Calu3 (cell line): ENCODE measurements around the gene POPDC2. TPM values are rescaled to one million over a fixed set of nuclear protein-coding genes. Genes with fewer than 3 reads are reported as not detected.

ENCODE experiments used
- BruUV-seq: library from RNA; stranded (reverse); fragments of 400-500 nt; replicated peaks from 2 replicates; lab custom pipeline; 2021; lab: Mats Ljungman, UMichigan
- CTCF ChIA-PET: fragments of 300-600 bp; sonication (Branson Sonifier 250); formaldehyde crosslinking; loops from one replicate; lab custom pipeline; 2022; ENCODE audit warnings: antibody characterized with exemption; lab: Charles Lee
- DNase-seq: peaks from one replicate; pipeline ENCODE4 v3.0.0; 2022
- H3K27ac Mint-ChIP-seq: one replicate; pipeline ENCODE4 v1.8.0; 2022; ENCODE audit warnings: mixed read lengths; ENCODE audit not compliant: unreplicated experiment
- H3K27me3 Mint-ChIP-seq: one replicate; pipeline ENCODE4 v1.8.0; 2022; ENCODE audit warnings: mixed read lengths; ENCODE audit not compliant: unreplicated experiment
- H3K36me3 Mint-ChIP-seq: one replicate; pipeline ENCODE4 v1.8.0; 2022; ENCODE audit warnings: mild to moderate bottlenecking, moderate library complexity, mixed read lengths; ENCODE audit not compliant: insufficient read depth, unreplicated experiment
- H3K4me1 Mint-ChIP-seq: one replicate; pipeline ENCODE4 v1.8.0; 2022; ENCODE audit warnings: mild to moderate bottlenecking, low read depth, mixed read lengths; ENCODE audit not compliant: unreplicated experiment
- H3K4me3 Mint-ChIP-seq: one replicate; pipeline ENCODE4 v1.8.0; 2022; ENCODE audit warnings: mild to moderate bottlenecking, low read depth, moderate library complexity, mixed read lengths; ENCODE audit not compliant: unreplicated experiment
- H3K9me3 Mint-ChIP-seq: one replicate; pipeline ENCODE4 v1.8.0; 2022; ENCODE audit warnings: low read depth, mixed read lengths; ENCODE audit not compliant: unreplicated experiment
- CTCF ChIP-seq: fragments of 200-600 bp; IDR thresholded peaks from one replicate; pipeline ENCODE4 v1.8.0; 2022; ENCODE audit warnings: antibody characterized with exemption; ENCODE audit not compliant: unreplicated experiment
- intact Hi-C: fragments of 100-400 bp; cut with micrococcal nuclease; formaldehyde crosslinking; loops from one replicate; pipeline ENCODE4 v1.10.0; 2022; ENCODE audit not compliant: unreplicated experiment
- total RNA-seq: library from RNA; stranded (reverse); gene quantifications from 2 replicates; pipeline ENCODE4 v1.2.3, GENCODE V29; 2022

Gene POPDC2
- total RNA-seq, 1 experiment from 2014 or later, result 0.80 TPM

GRCh38 chr3:119631516-119631915, 28.9 kb downstream of the POPDC2 start:
- Mint-ChIP-seq H3K36me3 (no peaks in the 10 kb centered on the region), H3K4me1 (peaks cover 8% of the 10 kb centered on the region), H3K27ac (no peak overlapping the region), H3K4me3 (no peak overlapping the region), H3K27me3 (peaks cover 3% of the 10 kb centered on the region), H3K9me3 (no peaks in the 10 kb centered on the region)
- no TSS peak for BruUV-seq
- DNase-seq, result no peak
- CTCF ChIA-PET, result no interaction called here
- no peak for TF ChIP-seq CTCF
- intact Hi-C loops, result no loop called here

- CTCF ChIA-PET, result interaction anchor here (1.7 kb wide), 1 partner anchor 35 kb away, joined by 5 read pairs; no protein-coding TSS in a partner anchor
- peaks cover 8% of the 10 kb centered on the region for H3K4me1 Mint-ChIP-seq
- no peak for TF ChIP-seq CTCF
- H3K36me3 Mint-ChIP-seq, result no peaks in the 10 kb centered on the region
- no peak overlapping the region for H3K27ac Mint-ChIP-seq
- H3K27me3 Mint-ChIP-seq, result peaks cover 9% of the 10 kb centered on the region
- BruUV-seq, result no TSS peak
- no peaks in the 10 kb centered on the region for H3K9me3 Mint-ChIP-seq
- DNase-seq, result no peak
- intact Hi-C loops, result no loop called here
- no peak overlapping the region for H3K4me3 Mint-ChIP-seq
Measured at GRCh38 chr3:119630880-119631329, 29.5 kb downstream of the POPDC2 start.

GRCh38 chr3:119630128-119630879, 30.1 kb downstream of the POPDC2 start:
- Mint-ChIP-seq H3K27me3 (peaks cover 15% of the 10 kb centered on the region), H3K27ac (no peak overlapping the region), H3K4me3 (no peak overlapping the region), H3K4me1 (peaks cover 8% of the 10 kb centered on the region), H3K36me3 (peaks cover 2% of the 10 kb centered on the region), H3K9me3 (no peaks in the 10 kb centered on the region)
- CTCF ChIA-PET, result interaction anchor here (0.5 to 1.7 kb wide), 2 partner anchors 34 to 365 kb away, joined by 4 to 5 read pairs; no protein-coding TSS in a partner anchor
- intact Hi-C loops, result no loop called here
- DNase-seq, result no peak
- no peak for TF ChIP-seq CTCF
- no TSS peak for BruUV-seq

GRCh38 chr3:119628816-119629445, 31.5 kb downstream of the POPDC2 start:
- Mint-ChIP-seq H3K4me3 (no peak overlapping the region), H3K27me3 (peaks cover 22% of the 10 kb centered on the region), H3K9me3 (no peaks in the 10 kb centered on the region), H3K4me1 (peaks cover 8% of the 10 kb centered on the region), H3K36me3 (peaks cover 4% of the 10 kb centered on the region), H3K27ac (no peak overlapping the region)
- no peak for TF ChIP-seq CTCF
- BruUV-seq, result no TSS peak
- no peak for DNase-seq
- CTCF ChIA-PET, result no interaction called here
- intact Hi-C loops, result no loop called here
